Muscle layer of duodenum (tissue), 2 donors: ENCODE data around the gene JAML.

Source experiments
- H3K27ac ChIP-seq: one replicate; pipeline ENCODE4 v1.7.0; 2013; ENCODE audit warnings: mild to moderate bottlenecking, low read length
- H3K27me3 ChIP-seq: one replicate; pipeline ENCODE4 v1.7.0; 2013; ENCODE audit warnings: low read depth, mild to moderate bottlenecking, control low read depth, low read length
- H3K36me3 ChIP-seq, 2 donors: one replicate each; pipeline ENCODE4 v1.7.0; 2013; ENCODE audit warnings: low read length in 2 of 2, control low read depth in 1 of 2, mild to moderate bottlenecking in 1 of 2; ENCODE audit not compliant: insufficient read depth in 2 of 2, control insufficient read depth in 1 of 2
- H3K4me1 ChIP-seq, 2 donors: one replicate each; pipeline ENCODE4 v1.7.0; 2013; ENCODE audit warnings: low read length in 2 of 2, mild to moderate bottlenecking in 2 of 2, control low read depth in 1 of 2, moderate library complexity in 1 of 2; ENCODE audit not compliant: insufficient read depth in 2 of 2, control insufficient read depth in 1 of 2
- H3K4me3 ChIP-seq, 2 donors: one replicate each; pipeline ENCODE4 v1.7.0; 2013; ENCODE audit warnings: low read length in 2 of 2, low read depth in 1 of 2, mild to moderate bottlenecking in 1 of 2
- H3K9me3 ChIP-seq, 2 donors: one replicate each; pipeline ENCODE4 v1.7.0; 2013; ENCODE audit warnings: low read length in 2 of 2, control low read depth in 1 of 2, mild to moderate bottlenecking in 1 of 2; ENCODE audit not compliant: control insufficient read depth in 1 of 2
- donor health status: healthy.

JAML gene

DNA sequence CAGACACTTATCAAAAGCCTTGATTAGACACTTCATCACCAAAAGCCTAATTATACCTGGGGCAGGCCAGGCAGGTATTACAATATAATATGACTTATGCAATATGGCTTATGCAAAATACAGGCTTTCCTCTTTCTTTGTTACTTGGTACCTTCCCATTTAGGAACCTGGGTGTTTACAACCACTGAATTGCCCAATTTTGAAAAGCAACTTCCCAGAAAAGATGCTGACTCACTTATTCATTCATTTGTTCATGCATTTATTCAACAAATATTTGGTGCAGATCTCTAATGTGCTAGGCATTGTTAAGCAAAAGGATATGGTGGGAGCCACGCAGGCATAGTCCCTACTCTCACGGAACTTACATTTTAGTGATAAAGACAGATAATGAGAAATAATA is 13.6 kb upstream of the JAML start:
- Histone ChIP-seq H3K27ac (no peak overlapping the region), H3K36me3 (no peaks in the 10 kb centered on the region), H3K27me3 (no peaks in the 10 kb centered on the region), H3K4me1 (no peaks in the 10 kb centered on the region), H3K9me3 (no peaks in the 10 kb centered on the region), H3K4me3 (no peak overlapping the region)

DNA sequence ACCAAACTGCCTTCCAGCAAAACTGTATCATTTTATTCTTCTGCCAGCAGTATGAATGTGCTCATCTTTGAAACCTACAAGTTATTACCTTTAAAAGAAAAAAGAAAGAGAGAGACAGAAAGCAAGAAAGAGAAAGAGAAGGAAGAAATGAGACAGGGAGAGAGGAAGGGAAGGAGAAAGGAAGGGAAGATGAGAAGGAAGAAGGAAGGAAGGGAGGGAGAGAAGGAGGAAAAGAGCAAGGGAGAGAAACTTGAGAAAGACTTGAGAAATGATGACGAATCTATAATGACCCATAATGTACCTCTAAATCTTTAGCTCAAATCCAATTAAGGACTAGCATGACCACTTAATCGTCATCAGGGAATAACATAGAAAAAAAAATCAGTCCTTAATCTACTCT is 11.4 kb upstream of the JAML start:
- Histone ChIP-seq H3K4me3 (no peak overlapping the region), H3K36me3 (no peaks in the 10 kb centered on the region), H3K27me3 (no peaks in the 10 kb centered on the region), H3K9me3 (no peaks in the 10 kb centered on the region), H3K27ac (no peak overlapping the region), H3K4me1 (no peaks in the 10 kb centered on the region)

DNA sequence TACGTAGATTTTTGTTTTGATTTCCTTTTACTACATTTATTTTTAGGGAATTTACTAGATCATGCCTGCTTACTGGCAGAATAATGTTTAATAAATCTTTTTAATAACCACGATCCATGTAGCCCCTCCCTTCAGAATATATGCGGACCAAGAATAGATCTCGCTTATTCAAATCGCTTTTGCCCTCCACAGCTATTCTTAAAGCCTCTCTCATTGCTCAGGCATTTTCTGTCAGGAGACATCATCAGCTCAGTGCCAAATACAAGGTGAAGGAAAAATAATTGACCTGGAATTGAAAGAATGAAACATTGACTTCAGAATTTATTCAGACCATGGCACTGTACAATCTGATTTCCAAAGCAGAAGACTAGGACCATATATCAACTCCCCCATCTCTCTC is 10.0 kb upstream of the JAML start:
- Histone ChIP-seq H3K4me1 (no peaks in the 10 kb centered on the region), H3K36me3 (peaks cover 0 to 3% of the 10 kb centered on the region in 2 donors), H3K27ac (no peak overlapping the region), H3K4me3 (no peak overlapping the region), H3K9me3 (no peaks in the 10 kb centered on the region), H3K27me3 (no peaks in the 10 kb centered on the region)

DNA sequence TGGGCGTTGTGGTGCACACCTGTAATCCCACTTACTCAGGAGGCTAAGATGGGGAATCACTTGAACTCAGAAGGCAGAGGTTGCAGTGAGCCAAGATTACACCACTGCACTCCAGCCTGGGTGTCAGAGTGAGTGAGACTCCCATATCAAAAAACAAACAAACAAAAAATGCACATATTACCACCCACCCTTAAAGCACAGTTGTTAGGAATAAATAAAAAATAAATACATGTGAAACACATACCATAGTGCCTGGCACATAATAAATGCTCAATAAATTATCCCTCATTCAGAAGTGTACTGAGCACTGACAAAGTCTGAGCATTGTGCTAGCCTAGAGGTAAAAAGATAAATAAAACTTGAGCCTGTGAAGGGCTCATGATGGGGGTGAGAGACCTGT is 9.0 kb upstream of the JAML start:
- Histone ChIP-seq H3K27ac (no peak overlapping the region), H3K36me3 (peaks cover 0 to 3% of the 10 kb centered on the region in 2 donors), H3K4me1 (no peaks in the 10 kb centered on the region), H3K9me3 (no peaks in the 10 kb centered on the region), H3K4me3 (no peak overlapping the region), H3K27me3 (no peaks in the 10 kb centered on the region)

DNA sequence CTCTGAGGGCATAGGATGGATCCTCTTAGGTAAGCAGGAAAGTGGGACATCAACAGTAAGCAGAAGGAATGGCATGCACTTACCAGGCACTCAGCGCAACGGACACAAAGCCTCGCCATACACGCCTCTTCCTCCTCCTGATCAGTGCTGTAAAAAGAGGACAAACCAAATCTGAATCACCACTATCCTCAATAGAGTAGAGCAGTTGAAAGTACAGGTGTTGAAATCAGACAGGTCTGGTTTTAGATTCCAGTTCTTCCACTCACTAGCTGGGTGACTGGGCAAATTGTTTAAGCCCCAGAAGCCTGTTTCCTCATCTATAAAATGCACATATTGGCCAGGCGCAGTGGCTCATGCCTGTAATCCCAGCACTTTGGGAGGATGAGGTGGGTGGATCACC is 8.6 kb upstream of the JAML start:
- H3K27ac ChIP-seq, result no peak overlapping the region
- H3K4me1 ChIP-seq, result no peaks in the 10 kb centered on the region
- H3K27me3 ChIP-seq, result no peaks in the 10 kb centered on the region
- H3K9me3 ChIP-seq, result no peaks in the 10 kb centered on the region
- no peak overlapping the region for H3K4me3 ChIP-seq
- peaks cover 0 to 3% of the 10 kb centered on the region in 2 donors for H3K36me3 ChIP-seq

DNA sequence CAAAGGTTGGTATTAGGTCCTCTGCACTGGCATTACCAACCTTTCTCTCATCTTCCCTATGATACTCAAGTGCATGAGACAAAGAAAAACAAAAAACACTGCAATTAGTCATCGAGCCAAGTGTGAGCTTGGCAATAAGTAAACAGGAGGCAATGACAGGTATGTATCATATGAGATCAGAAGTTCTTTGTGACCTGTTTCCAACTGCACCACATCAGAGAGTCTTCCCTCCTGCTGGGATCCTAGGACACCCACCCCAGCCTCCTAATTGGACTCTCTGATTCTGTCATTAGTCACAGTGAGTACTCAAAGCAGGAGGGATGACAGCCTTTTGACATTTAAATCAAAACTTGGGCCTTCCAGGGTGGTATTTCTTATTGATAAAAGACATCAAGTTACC is 7.8 kb upstream of the JAML start:
- peaks cover 0 to 3% of the 10 kb centered on the region in 2 donors for H3K36me3 ChIP-seq
- no peaks in the 10 kb centered on the region for H3K27me3 ChIP-seq
- H3K27ac ChIP-seq, result no peak overlapping the region
- no peaks in the 10 kb centered on the region for H3K4me1 ChIP-seq
- H3K9me3 ChIP-seq, result no peaks in the 10 kb centered on the region
- H3K4me3 ChIP-seq, result no peak overlapping the region

DNA sequence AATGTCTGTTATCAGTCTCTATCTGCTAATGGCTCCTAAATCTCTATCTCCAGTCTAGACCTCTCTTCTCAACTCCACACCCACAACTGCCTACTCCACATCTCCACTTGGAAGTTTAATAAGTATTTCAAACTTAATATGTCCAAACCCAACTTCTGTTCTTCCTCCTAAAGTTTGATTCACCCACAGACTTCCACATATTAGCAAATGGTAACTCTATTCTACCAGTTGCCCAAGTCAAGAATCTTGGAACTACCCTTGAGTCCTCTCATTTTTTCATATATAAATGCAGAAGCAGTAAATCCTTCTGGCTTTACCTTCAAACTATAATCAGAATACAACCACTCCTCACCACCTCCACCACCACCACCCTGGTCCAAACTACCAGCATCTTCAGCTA is 6.7 kb upstream of the JAML start:
- H3K4me1 ChIP-seq, result no peaks in the 10 kb centered on the region
- H3K9me3 ChIP-seq, result no peaks in the 10 kb centered on the region
- no peak overlapping the region for H3K4me3 ChIP-seq
- no peaks in the 10 kb centered on the region for H3K27me3 ChIP-seq
- no peak overlapping the region for H3K27ac ChIP-seq
- peaks cover 0 to 3% of the 10 kb centered on the region in 2 donors for H3K36me3 ChIP-seq

DNA sequence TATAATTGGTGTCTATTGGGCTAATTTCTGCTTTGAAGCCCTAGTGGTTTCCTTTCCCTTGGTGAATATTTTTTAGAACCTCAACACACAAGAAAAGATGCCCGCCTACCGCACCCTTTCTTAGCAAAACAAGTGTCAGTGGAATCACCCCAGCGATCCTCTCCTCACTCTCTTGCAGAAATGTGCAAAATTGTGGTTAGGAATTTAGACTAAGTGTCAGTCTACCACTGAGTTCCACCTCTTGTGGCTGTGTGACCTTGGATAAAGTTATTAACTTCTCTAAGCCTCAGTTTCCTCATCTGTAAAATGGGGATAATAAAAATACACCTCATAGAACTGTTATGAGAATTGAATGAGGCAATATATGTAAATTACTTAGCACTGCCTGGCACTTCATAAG is 5.3 kb upstream of the JAML start:
- H3K27ac ChIP-seq, result no peak overlapping the region

DNA sequence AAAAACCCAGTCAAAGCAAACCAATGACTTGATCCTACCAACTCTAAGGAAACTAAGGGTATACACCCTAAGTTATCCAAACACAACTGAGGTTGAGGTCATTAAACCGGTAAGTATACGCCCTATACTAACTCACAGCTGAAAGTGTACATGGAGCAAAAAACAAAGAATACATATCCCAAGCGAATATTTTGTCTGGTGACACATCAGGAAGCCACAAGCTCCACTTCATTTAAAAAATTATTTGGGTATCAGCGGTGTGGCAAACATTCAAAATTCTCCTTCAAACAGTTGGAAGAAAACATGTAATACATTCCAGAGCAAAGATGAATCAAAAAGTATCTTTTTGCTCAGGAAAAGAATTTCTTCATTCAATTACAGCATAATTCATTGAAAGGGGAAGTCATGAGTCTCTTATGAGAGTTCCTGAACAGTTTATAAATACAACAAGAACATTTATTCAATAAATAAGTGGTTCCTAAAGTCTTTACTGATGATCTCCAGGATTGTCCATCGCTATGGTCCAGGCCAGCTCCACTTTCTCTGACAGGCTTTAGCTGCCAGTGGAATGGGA is 4.5 kb upstream of the JAML start:
- H3K9me3 ChIP-seq, result no peaks in the 10 kb centered on the region
- no peaks in the 10 kb centered on the region for H3K4me1 ChIP-seq
- peak overlapping the region; percentile 17 for H3K27ac ChIP-seq
- peaks cover 0 to 3% of the 10 kb centered on the region in 2 donors for H3K36me3 ChIP-seq
- H3K27me3 ChIP-seq, result no peaks in the 10 kb centered on the region
- no peak overlapping the region for H3K4me3 ChIP-seq

More for the DNA sequence above, 5.3 kb upstream of the JAML start:
- Histone ChIP-seq H3K4me1 (no peaks in the 10 kb centered on the region), H3K4me3 (no peak overlapping the region), H3K36me3 (peaks cover 0 to 3% of the 10 kb centered on the region in 2 donors), H3K9me3 (no peaks in the 10 kb centered on the region), H3K27me3 (no peaks in the 10 kb centered on the region)

DNA sequence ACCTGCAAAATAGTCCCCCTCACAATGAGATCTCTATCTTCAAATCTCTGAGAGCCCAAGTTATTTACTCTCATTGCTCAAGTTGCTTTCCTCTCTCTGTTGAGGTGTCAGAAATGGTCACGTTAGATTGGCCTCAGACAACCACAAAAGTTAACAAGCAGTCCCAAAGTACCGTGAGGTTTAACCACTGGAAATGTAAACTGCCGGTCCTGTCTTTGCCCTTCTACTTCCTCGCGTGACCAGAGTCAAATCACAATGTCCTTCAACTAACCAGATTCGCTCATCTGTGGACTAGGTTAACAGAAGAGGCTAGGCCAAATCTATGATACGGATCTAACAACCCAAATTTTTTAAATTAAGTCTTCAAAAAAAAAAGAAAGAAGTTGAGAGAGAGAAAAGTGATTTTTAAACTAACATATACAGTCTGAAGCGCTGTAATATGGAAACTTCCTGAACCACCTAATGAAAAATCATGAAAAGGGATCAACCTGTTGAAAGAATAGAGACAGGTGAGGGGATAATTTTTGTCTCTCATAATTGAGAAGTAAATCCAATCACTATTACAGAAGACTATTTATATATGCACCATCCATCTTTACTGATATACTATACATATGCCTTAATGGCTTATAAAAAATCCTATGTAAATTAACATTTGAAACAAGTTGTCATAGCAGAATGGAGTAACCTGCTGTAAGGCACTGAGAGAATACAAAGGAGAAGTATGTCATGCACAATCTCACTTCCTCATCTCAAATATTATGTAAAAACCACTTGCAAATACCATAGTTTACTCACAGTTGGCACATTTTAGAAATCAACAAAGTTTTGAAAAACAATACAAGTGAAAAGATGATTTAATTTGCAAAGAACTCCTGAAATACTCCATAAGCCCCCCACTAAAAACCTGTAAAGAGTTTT is 3.3 kb upstream of the JAML start:
- no peaks in the 10 kb centered on the region for H3K9me3 ChIP-seq
- no peaks in the 10 kb centered on the region for H3K27me3 ChIP-seq
- H3K27ac ChIP-seq, result no peak overlapping the region
- no peaks in the 10 kb centered on the region for H3K4me1 ChIP-seq
- no peak overlapping the region for H3K4me3 ChIP-seq
- H3K36me3 ChIP-seq, result peaks cover 0 to 3% of the 10 kb centered on the region in 2 donors

DNA sequence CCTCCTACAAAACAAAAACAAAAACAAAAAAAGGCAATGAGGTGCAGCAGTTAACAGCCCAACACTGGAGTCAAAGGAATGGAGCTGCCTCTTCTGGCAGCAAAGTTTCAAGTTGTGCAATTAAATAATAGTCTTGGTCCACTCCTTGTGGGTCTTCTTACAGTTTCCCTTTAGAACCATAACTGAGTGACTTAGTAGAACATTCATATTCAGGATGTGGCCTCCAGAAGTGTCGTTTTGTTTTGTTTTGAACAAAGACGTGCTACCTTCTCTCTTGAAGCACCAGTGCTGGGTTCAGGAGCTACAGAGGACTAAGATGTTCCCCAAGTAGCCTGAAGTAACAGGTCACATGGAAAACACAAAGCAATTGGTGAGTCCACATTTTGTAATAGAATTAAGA is 2.0 kb upstream of the JAML start:
- Histone ChIP-seq H3K4me3 (no peak overlapping the region), H3K36me3 (peaks cover 0 to 3% of the 10 kb centered on the region in 2 donors), H3K27me3 (peaks cover under 1% of the 10 kb centered on the region), H3K9me3 (no peaks in the 10 kb centered on the region), H3K4me1 (no peaks in the 10 kb centered on the region), H3K27ac (peak overlapping the region; percentile 10)
